ENCODE data around the gene NDUFS5.
A peak's percentile ranks its signal among the peaks of the same experiment; 100 is the strongest.
"Not testable (repeated sequence)": the region's sequence is repeated elsewhere in the genome, so short reads cannot be mapped to it uniquely, and the experiment has no call there.

Gene NDUFS5

DNA sequence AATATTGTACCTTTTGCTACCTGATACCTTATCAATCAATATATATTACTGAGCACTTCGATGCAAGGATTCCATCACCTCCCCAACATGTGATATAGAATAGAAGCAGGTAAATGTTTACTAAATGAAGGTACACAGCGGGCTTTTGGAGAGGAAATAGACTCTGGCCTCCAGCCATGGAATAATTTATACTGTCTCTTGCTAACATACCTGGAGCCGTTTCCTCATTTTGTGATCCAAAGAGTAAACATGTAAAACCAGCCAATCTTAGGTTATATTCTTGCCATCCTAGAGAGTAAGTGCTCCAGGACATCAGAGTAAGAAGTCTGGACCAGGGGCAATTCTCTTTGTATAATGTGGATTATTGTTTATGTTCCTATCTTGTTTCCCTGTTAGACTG lies 39.4 kb downstream of the NDUFS5 start:
- DNase-seq = no peak

DNA sequence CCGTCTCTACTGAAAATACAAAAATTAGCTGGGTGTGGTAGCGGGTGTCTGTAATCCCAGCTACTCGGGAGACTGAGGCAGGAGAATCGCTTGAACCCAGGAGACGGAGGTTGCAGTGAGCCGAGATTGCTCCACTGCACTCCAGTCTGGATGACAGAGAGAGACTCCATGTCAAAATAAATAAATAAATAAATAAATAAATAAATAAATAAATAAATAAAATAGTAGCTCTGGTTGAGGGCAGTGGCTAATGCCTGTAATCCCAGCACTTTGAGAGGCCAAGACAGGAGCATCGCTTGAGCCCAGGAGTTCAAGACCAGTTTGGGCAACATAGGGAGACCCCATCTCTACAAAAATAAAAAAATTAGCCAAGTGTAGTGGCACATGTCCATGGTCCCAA lies 42.1 kb downstream of the NDUFS5 start:
- DNase-seq = not testable (repeated sequence)

DNA sequence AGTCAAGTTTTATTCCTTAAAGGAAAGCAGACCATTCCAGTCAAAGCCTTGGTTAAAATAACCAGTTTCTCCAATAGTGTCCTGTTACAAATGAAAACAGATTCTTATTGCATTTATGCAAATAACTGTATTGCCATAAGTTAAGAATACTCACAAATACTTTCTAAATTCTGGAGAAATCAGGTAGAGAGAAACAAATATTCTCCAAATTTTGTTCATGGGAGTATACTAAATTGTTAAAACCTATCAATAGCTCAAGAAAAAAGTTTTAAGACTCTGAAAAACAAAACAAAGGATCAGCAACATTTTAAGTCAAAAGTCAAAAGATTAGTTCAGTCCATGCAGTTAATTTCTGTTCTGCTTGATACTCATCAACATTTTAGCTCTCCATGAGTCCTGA lies 45.4 kb downstream of the NDUFS5 start:
- not testable (repeated sequence) for DNase-seq

DNA sequence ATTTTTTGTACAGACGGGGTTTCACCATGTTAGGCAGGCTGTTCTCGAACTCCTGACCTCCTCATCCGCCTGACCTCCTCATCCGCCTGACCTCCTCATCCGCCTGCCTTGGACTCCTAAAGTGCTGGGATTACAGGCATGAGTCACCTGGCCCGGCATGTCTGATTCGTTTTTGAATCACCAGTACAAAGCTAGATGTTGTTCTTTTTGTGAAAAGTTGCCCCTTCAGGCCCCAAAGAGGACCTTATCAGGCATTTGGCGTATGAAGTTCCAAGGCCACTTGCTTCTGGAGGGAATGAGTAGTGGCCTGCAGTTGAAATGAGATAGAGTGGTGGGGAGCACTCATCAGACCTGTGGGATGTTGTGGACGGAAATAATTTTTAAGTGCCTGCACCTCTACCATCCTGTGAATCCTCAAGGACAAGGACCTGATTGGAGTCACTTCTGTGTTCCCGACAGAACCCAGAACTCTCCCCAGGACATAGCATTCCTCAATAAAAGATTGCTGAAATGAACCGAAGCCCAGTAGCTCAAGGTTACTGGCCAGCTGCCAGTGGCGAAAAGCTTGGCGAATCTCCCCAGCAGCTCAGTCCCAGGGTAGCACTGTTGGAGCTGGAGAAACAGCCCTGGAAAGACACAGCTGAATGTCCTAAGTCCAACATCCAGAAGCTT lies 50.1 kb downstream of the NDUFS5 start:
- no peak for DNase-seq

DNA sequence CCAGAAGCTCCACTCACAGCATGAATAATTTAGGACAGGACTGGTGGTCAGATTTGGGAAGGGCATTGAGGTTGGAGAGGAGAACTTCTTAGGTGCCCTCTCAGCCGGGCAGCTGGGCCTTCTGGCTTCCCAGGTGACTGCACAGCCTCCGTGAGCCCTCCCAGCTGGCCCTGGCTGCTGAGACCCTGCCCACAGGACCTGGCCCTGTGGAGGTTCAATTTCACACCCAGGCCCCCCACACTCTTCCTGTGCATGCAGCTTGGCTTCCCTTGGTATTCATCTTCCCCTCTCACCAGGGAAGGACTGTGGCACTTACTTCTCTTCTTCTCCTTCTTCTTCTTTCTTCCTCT lies 50.6 kb downstream of the NDUFS5 start:
- no peak for DNase-seq

DNA sequence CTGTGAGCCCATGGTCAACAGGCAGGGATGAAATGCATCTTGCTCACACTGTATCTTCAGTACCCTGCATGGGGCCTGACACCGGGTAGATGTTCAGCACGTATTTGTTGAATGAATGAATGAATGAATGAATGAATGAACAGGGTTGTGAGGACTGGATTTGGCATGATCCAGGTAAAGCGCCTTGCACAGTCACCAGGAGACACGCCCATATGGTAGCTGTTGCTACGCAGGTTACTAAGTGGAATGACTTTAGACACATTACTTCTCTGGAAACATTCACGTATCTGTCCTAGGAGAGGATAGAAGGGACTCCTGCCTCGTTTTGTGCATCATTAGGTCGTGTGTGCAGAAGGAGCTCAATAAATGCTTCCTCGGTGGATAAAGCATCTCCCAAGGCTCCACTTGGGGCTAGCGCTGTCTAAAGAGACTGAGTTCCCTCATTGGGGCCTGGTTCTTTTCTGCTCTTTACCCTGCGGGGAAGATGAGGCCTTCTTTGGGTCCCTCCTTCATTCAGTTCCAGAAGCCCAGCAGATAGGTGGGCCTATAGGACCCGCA lies 54.2 kb downstream of the NDUFS5 start:
- no peak for DNase-seq

DNA sequence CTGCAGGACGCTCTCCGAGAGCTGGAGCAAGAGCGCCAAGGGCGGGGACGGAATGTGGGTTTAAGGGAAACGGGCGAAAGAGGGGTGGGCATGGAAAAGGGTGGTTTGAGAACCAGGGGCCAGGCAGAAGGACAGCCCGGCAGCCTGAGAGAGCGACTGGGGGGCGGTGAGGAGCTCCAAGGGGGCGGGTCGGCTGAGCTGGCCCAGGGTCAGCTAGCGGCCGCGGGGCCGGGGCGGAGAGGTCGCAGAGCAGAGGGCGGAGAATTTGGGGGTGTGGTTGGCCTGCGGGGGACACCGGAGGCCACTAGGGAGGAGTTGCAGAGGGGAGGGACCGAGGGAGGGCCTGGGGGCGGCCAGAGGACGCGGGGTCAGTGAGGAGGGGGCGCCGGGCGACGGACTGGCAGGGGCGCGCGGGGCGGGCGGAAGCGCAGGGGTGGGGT lies 54.7 kb downstream of the NDUFS5 start:
- DNase-seq = peak; percentile 76

DNA sequence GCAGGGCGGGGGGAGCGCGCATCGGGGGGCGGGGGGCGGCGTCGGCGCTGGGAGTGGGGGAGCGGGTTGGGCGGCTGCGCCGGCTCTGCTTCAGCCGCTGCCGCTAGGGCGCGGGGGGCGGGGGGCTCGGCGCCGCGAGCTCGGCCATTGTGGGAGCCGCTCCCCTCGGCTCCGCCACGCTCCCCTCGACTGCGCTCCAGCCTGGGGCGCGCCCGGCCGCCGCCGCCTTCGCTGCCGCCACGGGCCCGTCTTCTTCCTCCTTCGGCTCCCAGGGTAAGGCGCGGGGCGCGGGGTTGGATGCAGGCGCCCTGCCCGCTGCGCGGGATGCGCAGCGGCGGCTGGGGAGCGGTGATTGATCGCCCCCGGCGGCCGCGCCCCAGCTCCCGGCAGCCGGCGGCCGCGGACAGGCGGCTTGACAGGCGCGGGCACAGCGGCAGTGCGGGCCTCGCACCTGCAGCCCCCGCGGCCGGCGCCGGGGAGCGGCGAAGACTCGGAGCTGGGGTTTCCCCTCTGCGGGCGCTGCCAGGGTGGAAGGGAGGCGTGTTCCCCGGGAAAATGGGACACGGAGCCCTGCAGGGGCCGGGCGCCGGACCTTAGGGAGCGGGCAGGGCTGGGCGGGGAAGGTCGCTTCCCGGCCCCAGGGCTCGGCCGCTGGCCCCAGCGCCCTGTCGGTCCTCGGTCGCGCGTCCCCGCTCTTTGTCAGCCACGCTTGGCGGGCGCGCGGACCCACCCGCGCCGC lies 55.3 kb downstream of the NDUFS5 start:
- DNase-seq = peak; percentile 71

DNA sequence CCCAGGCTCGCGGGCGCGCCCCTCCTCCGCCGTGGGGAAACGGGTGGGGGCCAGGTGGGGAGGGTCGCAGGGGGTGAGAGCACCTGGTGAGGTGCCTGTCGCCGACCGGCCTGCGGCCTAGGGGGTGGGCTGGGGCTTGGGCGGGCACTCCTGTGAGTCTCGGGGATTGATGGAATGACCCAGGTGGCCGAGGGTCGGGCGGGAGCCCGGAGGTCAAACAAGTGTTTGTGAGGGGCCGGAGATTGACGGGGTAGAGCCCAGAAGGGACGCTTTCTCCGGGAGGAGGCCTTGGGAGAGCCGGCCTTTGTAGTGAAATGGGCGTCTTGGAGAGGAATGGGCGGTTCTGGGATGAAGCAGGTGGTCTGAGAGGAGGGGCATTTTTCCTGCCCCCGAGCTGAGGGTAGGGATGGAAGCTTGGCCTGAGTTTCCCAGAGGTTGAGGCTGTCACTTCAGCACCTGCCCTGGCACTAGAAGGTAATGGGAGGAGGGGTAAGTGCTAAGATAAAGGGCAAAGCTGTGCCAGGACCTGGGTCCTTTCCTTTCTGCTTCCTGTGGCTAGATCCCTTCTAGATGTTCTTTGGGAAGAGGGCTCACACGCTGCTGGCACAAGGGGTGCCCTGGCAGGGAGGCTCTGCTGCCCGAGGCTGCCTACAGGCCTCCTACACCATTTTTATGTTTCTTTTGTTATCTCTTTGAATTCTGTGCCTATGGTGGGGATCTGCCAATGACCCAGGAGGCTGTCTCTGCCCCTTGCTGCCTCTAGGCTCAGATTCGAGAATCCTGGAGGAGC lies 56.1 kb downstream of the NDUFS5 start:
- no peak for DNase-seq

DNA sequence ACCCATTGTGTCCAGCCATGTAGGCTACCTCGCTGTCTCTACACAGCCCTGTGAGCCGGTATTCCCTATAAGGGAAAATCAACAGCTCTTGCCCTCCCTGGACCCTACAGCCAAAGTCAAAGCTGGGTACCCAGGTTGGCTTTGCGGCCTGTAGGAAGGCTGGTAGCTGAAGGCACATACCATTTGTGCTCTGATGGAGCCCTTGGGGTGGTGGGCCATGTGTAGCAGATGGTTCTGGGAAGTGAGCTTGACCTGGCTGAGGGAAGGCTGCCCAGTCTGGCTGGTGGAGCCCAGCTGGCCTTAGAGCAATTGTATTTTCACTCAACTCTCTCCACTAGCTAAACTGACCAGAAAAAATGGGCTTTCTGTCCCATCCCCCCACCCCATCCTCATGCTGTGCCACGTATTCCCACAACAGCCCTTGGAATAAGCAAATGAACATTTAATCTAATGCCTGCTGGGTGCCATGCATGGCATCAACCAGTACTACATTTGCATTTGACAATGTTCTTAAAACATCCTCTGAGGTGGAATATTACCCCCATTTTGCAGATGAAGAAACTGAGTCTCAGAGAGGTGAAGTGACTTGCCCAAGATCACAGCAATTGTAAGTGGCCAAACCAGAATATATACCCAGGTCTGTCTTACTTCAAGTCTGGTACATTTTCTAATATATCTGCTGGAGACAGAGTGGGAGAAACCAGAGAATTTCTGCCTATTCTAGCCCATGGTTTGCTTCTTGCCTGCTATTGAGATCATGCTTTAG lies 56.8 kb downstream of the NDUFS5 start:
- DNase-seq = no peak

DNA sequence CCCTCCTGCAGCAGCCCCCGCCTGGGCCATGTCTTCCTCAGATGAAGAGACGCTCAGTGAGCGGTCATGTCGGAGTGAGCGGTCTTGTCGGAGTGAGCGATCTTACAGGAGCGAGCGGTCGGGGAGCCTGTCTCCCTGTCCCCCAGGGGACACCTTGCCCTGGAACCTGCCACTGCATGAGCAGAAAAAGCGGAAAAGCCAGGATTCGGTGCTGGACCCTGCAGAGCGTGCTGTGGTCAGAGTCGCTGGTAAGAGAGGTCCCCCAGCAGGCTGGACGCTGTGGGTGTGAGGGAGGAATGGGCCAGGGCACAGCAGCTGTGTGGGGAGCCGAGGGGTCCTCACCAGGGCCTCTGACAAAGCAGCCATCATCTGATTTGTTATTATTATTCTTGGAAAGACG lies 58.0 kb downstream of the NDUFS5 start:
- no peak for DNase-seq
